Activated CD8-positive, alpha-beta memory T cell treated with anti-CD3 and anti-CD28 coated beads for 4 hours (primary cell): ENCODE results near the gene FGF16.
"Not testable (repeated sequence)": the region's sequence is repeated elsewhere in the genome, so short reads cannot be mapped to it uniquely, and the experiment has no call there.

Experiments
- DNase-seq, 2 donors: peaks; one replicate each; pipeline ENCODE4 v3.0.0-alpha.2; 2020; ENCODE audit warnings: low read depth in 2 of 2

FGF16 gene

GRCh38 chrX:77446908-77447652 lies at the start of gene FGF16:
Gene FGF16 (plus strand): TSS chrX:77447389. CDS start chrX:77447675, 286 bp downstream.
- no peak for DNase-seq

GRCh38 chrX:77398330-77398954 lies 48.7 kb upstream of the FGF16 start:
- DNase-seq, result no peak

GRCh38 chrX:77404419-77404818 lies 42.8 kb upstream of the FGF16 start:
- no peak for DNase-seq

GRCh38 chrX:77407821-77408220 lies 39.4 kb upstream of the FGF16 start:
- DNase-seq, result not testable (repeated sequence)

- DNase-seq, result no peak
Measured at GRCh38 chrX:77412631-77413030, 34.6 kb upstream of the FGF16 start.

- no peak for DNase-seq
Measured at GRCh38 chrX:77415161-77415560, 32.0 kb upstream of the FGF16 start.

GRCh38 chrX:77415882-77416281 lies 31.3 kb upstream of the FGF16 start:
- no peak for DNase-seq

- DNase-seq, result no peak
Measured at GRCh38 chrX:77422891-77423648, 24.1 kb upstream of the FGF16 start.

GRCh38 chrX:77426811-77427210 lies 20.4 kb upstream of the FGF16 start:
- no peak for DNase-seq

- no peak for DNase-seq
Measured at GRCh38 chrX:77427611-77428010, 19.6 kb upstream of the FGF16 start.

GRCh38 chrX:77428551-77428950 lies 18.6 kb upstream of the FGF16 start:
- DNase-seq, result no peak

- no peak for DNase-seq
Measured at GRCh38 chrX:77431227-77431626, 16.0 kb upstream of the FGF16 start.

GRCh38 chrX:77433001-77433400 lies 14.2 kb upstream of the FGF16 start:
- DNase-seq, result no peak

GRCh38 chrX:77434962-77435361 lies 12.2 kb upstream of the FGF16 start:
- DNase-seq, result no peak

- no peak for DNase-seq
Measured at GRCh38 chrX:77436271-77436670, 10.9 kb upstream of the FGF16 start.

- no peak for DNase-seq
Measured at GRCh38 chrX:77436682-77437081, 10.5 kb upstream of the FGF16 start.

- no peak for DNase-seq
Measured at GRCh38 chrX:77440330-77440729, 6.9 kb upstream of the FGF16 start.

GRCh38 chrX:77441033-77441432 lies 6.2 kb upstream of the FGF16 start:
- no peak for DNase-seq

- no peak for DNase-seq
Measured at GRCh38 chrX:77441479-77441878, 5.7 kb upstream of the FGF16 start.

- DNase-seq, result no peak
Measured at GRCh38 chrX:77442728-77443127, 4.5 kb upstream of the FGF16 start.

- DNase-seq, result no peak
Measured at GRCh38 chrX:77444075-77444474, 3.1 kb upstream of the FGF16 start.

GRCh38 chrX:77444545-77444944 lies 2.6 kb upstream of the FGF16 start:
- DNase-seq, result no peak
